SK-N-DZ (cell line): Measurements from ENCODE around the gene TBC1D2B.

Experiments
- DNase-seq: peaks from one replicate; pipeline ENCODE4 v3.0.0-alpha.2; 2015; ENCODE audit warnings: low spot score

Gene TBC1D2B

GRCh38 chr15:78072080-78072892 lies 5.2 kb downstream of the TBC1D2B start:
- no peak for DNase-seq

- no peak for DNase-seq
Observed at GRCh38 chr15:78071383-78071782, 6.1 kb downstream of the TBC1D2B start.

GRCh38 chr15:78070049-78070700 lies 7.3 kb downstream of the TBC1D2B start:
- no peak for DNase-seq

DNA sequence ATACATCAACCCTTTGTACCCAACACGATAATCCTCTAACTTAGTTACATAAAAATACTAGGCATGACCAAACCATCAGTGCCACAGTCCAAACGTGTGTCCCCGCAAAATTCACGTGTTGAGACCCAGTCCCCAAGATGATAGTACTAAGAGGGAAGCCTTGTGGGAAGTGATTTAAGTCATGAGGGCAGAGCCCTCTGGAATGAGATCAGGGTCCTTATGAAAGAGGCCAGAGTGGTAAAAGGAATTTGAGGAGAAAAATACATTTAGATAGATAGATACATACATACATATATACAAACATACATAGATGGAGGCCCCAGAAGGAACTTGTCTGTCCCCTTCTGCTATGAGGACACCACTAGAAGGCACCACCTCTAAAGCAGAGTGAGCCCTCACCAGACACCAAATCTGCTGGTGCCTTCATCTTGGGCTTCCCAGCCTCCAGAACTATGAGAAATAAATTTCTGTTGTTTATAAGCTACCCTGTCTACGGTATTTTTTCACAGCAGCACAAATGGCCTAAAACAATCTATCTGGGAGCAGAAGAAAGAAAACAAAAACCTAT lies 8.0 kb downstream of the TBC1D2B start:
- no peak for DNase-seq

DNA sequence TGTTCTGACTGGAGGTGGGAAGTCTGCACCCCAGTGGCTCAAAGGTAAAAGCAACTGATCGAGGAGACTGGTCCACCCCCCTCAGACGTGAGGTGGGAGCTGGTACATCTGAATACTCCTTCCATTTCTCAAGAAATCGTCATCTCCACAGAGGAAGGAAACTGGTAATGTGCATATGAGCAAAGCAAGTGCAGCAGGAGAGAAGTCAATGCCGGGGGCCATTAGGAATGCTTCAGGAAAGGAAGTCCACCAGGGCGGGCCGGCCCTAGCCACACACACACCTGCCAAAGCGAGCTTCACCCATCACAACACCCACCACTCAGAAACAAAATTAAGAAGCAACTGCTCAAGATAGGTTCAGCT lies 8.5 kb downstream of the TBC1D2B start:
- DNase-seq = no peak

- peak; percentile 70 for DNase-seq
Observed at GRCh38 chr15:78067328-78068228, 9.9 kb downstream of the TBC1D2B start.

DNA sequence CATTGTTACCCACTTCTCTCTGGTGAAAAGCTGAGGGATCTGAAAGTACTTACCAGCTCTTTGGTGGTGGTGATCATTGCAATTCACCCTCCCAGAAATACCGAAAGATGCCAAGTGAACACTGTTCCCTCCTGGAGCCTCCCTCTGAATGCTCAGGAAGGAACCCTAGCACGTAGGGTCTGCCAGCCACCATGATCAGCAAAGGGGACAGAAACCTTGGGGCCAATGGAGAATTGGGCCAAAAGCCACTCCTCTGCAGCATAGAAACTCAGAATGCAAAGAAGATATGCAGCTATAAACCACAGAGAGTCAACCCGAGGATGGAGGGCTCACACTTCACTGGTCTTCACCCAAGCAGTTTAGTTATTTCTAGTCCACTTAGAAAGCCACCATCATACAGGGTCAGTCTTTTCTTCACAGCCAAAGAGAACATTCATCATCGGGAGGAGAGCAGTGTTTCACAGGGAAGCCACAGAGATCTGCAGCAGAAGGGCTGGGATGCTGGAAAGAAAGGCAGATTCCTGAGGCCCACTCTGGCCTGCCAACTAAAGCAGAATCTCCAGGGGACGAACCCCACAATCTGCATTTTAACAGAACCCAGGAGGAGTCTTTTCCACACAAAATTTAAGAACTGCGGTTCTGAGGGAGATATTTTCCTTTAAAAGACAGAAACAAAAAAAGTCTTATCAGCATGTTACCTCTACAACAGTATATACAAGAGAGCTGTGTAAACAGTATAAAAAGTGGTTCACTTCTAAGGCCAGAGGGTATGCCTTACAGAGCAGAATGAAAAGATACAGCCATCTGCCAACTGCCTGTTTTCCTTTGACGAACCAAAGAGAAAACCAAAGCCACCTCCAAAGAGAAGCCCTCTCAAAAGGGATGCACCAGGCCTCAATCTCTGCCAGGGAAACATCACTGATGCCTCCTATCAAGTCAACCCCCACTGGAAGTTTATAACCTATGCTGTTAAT lies 11.3 kb downstream of the TBC1D2B start:
- DNase-seq = no peak

DNA sequence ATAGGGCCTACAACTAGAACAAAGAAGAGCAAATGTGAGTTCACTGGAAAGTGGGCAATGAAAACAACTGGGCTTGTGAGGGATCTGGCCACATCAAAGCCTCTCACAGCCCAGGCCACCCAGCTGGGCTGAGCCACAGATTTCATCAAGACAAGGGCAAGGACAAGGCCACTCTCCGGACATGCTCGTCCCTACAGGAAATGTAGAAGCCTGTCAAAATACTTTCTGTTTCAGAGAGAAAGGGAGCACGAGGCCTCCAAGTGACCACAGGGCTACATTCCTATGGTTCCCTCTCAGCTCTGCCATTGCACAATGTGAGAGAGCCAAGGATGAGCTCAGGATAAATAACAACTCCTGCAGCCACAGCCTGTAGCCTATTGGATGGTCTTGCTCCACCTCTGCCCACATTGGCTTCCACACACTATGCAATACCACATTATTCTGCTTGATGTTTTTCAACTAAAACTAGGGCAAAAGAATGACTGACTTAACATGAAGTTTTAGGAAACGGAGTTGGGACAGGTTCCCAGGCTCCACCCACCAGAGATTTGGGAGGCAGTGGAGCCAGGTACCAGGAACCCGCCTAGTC lies 12.1 kb downstream of the TBC1D2B start:
- DNase-seq = no peak

DNA sequence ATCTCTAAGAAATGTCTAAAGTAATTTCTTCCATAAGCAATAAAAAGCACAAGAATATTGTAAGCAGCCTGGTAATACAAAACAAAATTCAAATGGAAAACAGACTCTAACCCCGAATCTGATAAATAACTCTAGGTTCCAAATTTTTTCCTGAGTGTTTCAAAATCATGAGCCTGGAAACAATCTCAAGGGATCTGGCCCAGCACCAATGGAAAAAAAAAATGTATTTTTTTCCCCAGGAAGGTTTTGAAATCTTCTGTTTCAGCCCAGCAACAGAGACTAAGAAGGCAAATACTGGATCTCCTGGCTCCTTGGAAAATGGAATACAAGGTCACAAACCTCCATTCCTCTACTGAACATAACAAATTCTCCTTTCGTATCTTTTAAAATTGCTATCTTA lies 13.0 kb downstream of the TBC1D2B start:
- no peak for DNase-seq

DNA sequence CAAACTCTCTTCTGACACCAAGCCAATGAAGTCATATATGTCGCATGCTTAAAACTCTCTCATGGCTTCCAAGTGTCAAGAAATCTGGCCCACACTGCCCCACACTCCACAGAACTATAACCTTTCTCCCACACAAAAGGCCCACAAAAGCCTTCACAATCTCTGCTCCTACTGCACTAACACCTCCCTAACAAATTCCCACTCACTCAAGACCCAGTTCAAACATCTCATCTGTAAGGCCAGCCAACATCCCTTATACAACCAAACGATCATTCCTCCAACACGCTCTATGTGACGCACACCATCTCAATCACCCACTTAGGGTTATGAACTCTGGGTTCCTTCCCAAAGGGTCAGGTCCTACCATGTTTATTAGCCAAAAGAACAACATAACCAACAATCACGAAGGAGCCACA lies 13.5 kb downstream of the TBC1D2B start:
- DNase-seq = no peak

DNA sequence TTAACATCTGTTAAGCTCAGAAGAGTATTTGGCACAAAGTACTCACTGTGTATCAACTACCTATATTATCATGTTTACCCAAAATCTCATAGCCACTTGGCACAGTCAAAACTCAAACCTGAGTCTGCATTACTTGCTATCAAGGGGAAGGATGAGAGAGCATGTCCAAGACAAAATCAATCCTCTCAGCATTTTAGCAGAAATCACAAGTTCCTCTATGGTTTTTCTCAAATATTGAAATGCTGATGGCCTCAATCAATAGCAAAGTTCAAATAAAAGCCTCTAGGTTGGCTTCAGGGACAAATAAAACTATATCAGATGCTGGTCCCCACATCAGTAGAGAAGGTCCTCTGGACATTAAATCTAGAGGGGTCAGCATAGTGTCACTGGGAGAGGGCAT lies 14.3 kb downstream of the TBC1D2B start:
- DNase-seq = no peak

DNA sequence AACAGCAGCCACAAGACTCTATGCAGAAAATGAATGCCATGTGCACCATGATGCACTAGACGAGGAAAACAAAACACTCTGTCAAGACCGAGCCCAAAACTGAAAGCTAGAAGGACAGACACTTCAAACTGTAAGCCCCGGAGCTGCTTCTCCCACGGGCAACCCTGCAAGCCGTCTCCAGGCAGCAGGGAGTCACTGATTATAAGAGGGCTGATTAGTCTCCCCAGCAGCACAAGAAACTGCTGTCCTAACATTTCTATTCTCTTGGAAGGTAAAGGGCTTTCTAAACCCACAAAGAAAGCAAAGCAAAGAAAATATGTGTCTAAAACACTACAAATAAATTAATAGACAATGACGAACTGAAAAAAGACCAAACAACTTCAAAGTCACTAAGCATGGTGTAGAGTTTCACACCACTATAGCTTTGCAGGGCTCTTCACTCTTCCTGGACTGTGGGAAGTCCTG lies 15.5 kb downstream of the TBC1D2B start:
- no peak for DNase-seq

DNA sequence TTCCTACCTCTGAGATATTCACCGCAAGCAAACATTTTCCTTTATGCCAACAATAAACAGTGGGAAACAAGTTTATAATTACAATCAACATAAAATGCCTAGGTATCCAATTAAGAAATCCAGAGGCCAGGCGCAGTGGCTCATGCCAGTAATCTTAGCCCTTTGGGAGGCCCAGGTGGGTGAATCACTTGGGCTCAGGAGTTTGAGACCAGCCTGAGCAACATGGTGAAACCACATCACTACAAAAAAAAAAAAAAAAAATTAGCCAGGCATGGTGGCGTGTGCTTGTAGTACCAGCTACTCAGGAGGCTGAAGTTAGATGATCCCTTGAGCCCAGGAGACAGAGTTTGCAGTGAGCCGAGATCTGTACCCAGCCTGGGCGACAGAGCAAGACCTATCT lies 17.3 kb downstream of the TBC1D2B start:
- DNase-seq = no peak

DNA sequence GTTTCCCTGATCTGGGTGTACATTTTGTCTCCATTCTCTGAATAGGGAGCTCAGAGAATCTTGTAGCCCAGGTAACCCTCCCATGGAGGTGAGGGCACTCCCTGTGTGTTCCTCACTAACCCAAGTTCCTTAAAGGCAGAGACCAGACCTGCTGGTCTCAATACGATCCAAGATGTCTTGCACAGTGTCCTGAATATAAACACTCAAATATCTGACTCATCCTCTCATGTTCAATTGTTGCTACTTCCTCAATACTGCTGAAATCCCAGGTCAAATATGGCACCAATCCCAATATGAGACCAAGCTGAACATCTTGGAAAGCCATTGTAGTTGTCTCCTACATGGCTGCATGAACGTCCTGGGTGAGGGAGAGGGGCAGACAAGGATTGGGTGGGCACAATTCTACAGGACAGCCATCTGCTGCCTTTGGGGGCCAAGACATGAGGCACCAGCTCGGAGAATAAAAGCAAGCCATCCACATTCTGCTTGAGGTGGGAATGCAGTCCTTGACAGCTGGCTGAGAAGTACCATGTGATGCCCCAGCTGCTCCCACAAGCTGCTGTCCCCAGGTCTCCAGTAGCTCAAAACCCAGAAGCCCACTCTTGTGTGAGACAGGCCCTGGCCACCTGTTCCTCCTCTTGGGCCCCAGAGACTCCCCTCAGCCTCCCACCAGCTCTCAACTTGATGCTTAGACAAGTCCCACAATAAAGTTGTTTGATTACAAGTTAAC lies 18.2 kb downstream of the TBC1D2B start:
- DNase-seq = no peak

GRCh38 chr15:78058401-78058935 lies 19.0 kb downstream of the TBC1D2B start:
- DNase-seq = no peak

DNA sequence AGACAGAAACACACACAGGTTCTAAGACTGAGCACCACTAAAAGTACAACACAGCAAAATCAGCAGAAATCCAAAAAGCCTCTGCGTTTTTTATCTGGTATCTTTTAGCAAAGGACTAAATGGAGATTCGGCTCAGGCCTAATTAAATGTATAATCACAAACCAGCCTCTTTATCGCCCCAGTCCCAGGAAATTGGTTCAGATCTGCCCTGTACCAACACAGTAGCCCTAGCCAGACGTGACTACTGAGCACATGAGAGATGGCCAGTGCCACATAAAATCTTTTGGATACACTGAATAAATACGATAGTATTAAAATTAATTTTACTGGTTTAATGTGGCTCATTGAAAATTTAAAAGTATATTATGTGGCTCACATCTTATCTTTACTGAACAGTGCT lies 19.7 kb downstream of the TBC1D2B start:
- no peak for DNase-seq

DNA sequence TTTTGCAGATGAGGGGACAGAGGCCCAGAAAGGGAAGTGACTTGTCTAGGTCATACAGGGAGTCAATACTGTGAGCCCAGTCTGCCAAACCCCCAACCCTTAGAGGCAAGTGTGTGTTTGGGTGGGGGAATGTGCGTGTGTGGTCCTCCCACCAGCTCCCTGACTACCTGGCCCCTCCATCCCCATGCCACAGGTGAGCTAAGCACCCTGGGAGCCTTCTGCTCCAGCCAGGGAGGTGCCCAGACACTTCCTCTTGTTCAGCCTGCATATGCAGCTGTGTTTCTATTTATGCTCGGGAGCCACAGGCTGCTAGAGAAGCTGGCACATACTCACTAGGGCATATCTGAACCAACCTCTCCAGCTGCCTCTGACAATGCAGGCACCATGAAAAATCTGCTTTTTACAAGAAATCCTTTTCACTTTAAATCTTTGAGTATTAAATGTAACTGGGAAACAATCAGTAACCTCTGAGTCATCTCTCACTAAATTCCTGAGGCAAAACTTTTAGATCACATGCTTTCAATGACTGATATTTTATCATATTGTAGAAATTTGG lies 20.7 kb downstream of the TBC1D2B start:
- no peak for DNase-seq

GRCh38 chr15:78055919-78056713 lies 21.4 kb downstream of the TBC1D2B start:
- DNase-seq = no peak
